Measurements from ENCODE around the gene TAS2R60. TPM values are rescaled to one million over a fixed set of nuclear protein-coding genes. Genes with fewer than 3 reads are reported as not detected.
A peak's percentile ranks its signal among the peaks of the same experiment; 100 is the strongest.

TAS2R60 gene
- total and polyA plus RNA-seq, 9 of the 15 experiments (the other 6 are each of a cell fraction or from before 2014, with no cell fraction given) = 0.08 TPM; not detected in 8

DNA sequence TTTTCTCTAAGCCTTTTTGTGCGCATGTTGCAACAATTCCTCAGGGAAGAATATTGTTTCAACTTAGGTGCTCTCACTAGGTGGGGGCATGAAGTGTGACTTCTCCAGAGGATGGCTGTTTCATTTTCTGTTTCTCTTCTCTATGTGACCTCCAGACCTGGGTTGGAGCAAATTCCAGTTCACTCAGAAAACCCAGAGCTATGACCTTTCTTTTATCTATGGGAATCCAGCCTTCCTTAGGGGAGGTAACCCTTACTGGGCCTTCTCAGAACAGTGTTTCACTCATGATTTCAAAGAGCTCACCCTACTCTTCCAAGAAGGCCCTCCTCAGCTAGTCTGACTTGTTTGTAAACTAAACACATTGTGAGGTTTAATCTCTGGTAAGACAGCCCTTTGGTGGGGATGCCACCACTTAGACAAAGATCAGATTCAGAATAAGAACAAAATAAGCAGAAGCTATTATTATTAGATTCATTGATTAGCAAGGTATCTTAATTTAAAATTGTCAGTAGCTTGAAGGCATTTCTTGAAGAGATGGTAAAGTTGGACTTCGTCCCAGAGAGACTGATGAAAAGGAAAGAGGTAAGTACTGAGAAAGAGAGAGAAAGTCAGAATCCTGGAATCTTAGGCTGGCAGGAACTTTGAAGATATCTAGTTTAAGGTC is 16.6 kb upstream of the TAS2R60 start (continued):
- TF ChIP-seq NR2C1 (IDR thresholded peaks at IDR 0.05) = peak; percentile 84
- peak; percentile 87 for TF ChIP-seq NR2C1 (tag; IDR thresholded peaks at IDR 0.05)
- peak; percentile 87 for TF ChIP-seq MEIS2 (IDR thresholded peaks at IDR 0.05; ENCODE audit: partially characterized antibody)
- TF ChIP-seq, protein P1, sequence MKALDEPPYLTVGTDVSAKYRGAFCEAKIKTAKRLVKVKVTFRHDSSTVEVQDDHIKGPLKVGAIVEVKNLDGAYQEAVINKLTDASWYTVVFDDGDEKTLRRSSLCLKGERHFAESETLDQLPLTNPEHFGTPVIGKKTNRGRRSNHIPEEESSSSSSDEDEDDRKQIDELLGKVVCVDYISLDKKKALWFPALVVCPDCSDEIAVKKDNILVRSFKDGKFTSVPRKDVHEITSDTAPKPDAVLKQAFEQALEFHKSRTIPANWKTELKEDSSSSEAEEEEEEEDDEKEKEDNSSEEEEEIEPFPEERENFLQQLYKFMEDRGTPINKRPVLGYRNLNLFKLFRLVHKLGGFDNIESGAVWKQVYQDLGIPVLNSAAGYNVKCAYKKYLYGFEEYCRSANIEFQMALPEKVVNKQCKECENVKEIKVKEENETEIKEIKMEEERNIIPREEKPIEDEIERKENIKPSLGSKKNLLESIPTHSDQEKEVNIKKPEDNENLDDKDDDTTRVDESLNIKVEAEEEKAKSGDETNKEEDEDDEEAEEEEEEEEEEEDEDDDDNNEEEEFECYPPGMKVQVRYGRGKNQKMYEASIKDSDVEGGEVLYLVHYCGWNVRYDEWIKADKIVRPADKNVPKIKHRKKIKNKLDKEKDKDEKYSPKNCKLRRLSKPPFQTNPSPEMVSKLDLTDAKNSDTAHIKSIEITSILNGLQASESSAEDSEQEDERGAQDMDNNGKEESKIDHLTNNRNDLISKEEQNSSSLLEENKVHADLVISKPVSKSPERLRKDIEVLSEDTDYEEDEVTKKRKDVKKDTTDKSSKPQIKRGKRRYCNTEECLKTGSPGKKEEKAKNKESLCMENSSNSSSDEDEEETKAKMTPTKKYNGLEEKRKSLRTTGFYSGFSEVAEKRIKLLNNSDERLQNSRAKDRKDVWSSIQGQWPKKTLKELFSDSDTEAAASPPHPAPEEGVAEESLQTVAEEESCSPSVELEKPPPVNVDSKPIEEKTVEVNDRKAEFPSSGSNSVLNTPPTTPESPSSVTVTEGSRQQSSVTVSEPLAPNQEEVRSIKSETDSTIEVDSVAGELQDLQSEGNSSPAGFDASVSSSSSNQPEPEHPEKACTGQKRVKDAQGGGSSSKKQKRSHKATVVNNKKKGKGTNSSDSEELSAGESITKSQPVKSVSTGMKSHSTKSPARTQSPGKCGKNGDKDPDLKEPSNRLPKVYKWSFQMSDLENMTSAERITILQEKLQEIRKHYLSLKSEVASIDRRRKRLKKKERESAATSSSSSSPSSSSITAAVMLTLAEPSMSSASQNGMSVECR (CRISPR knock-in tag; IDR thresholded peaks at IDR 0.05) = no peak
- TF ChIP-seq NFE2L1 (tag; IDR thresholded peaks at IDR 0.05; ENCODE audit: borderline replicate concordance, low read depth) = no peak
- no peak for TF ChIP-seq FOXP1 (CRISPR knock-in tag; IDR thresholded peaks at IDR 0.05)
- peak; percentile 29 for TF ChIP-seq CCNT2 (IDR thresholded peaks at IDR 0.05; ENCODE audit: borderline replicate concordance, extremely low read depth, insufficient read length, low read depth, low read length)
- peak in 1 of 2 experiments; percentile 61; a peak in 1 of 4 replicates for TF ChIP-seq ARNT (IDR thresholded peaks at IDR 0.05)
- peak; percentile 66; the same call in 1 of the 2 replicates for TF ChIP-seq SMAD4 (CRISPR knock-in tag; conservative IDR thresholded peaks at IDR 0.05)
- TF ChIP-seq, protein P2, sequence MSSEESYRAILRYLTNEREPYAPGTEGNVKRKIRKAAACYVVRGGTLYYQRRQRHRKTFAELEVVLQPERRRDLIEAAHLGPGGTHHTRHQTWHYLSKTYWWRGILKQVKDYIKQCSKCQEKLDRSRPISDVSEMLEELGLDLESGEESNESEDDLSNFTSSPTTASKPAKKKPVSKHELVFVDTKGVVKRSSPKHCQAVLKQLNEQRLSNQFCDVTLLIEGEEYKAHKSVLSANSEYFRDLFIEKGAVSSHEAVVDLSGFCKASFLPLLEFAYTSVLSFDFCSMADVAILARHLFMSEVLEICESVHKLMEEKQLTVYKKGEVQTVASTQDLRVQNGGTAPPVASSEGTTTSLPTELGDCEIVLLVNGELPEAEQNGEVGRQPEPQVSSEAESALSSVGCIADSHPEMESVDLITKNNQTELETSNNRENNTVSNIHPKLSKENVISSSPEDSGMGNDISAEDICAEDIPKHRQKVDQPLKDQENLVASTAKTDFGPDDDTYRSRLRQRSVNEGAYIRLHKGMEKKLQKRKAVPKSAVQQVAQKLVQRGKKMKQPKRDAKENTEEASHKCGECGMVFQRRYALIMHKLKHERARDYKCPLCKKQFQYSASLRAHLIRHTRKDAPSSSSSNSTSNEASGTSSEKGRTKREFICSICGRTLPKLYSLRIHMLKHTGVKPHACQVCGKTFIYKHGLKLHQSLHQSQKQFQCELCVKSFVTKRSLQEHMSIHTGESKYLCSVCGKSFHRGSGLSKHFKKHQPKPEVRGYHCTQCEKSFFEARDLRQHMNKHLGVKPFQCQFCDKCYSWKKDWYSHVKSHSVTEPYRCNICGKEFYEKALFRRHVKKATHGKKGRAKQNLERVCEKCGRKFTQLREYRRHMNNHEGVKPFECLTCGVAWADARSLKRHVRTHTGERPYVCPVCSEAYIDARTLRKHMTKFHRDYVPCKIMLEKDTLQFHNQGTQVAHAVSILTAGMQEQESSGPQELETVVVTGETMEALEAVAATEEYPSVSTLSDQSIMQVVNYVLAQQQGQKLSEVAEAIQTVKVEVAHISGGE (CRISPR knock-in tag; IDR thresholded peaks at IDR 0.05) = no peak
- TF ChIP-seq SMARCE1 (IDR thresholded peaks at IDR 0.05) = peak; percentile 80; the same call in 1 of the 2 replicates
- TF ChIP-seq NELFE (IDR thresholded peaks at IDR 0.05; ENCODE audit: insufficient read depth, insufficient read length) = no peak
- peak; percentile 95 for TF ChIP-seq ESRRA (IDR thresholded peaks at IDR 0.05; ENCODE audit: borderline replicate concordance, low read depth)
- peak in 1 of 2 experiments; percentile 44; a peak in 1 of 4 replicates for TF ChIP-seq FOXK2 (conservative IDR thresholded peaks at IDR 0.05 in 1 of 2, IDR thresholded peaks at IDR 0.05 in 1 of 2; ENCODE audit: low read depth in 2 of 2)
- TF ChIP-seq, protein P3, sequence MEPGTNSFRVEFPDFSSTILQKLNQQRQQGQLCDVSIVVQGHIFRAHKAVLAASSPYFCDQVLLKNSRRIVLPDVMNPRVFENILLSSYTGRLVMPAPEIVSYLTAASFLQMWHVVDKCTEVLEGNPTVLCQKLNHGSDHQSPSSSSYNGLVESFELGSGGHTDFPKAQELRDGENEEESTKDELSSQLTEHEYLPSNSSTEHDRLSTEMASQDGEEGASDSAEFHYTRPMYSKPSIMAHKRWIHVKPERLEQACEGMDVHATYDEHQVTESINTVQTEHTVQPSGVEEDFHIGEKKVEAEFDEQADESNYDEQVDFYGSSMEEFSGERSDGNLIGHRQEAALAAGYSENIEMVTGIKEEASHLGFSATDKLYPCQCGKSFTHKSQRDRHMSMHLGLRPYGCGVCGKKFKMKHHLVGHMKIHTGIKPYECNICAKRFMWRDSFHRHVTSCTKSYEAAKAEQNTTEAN (CRISPR knock-in tag; IDR thresholded peaks at IDR 0.05) = no peak
- peak; percentile 89 for TF ChIP-seq NCOR1 (IDR thresholded peaks at IDR 0.05)
- peak; percentile 52 to 81; a peak in 3 of 4 replicates for TF ChIP-seq RCOR1 (IDR thresholded peaks at IDR 0.05; ENCODE audit: borderline replicate concordance in 1 of 2, low read depth in 2 of 2, low read length in 2 of 2)
- TF ChIP-seq TBP (optimal IDR thresholded peaks at IDR 0.05; ENCODE audit: low read depth, low read length) = peak; percentile 30
